GM19328 (cell line): ENCODE results near the gene ITGAE.

ENCODE experiments used
- ATAC-seq: cut with Tn5 transposase; IDR thresholded peaks from one replicate; pipeline ENCODE4 v1.9.1; 2021; ENCODE audit warnings: mild to moderate bottlenecking, moderate library complexity; ENCODE audit not compliant: unreplicated experiment

Gene ITGAE

GRCh38 chr17:3695723-3696411 is 105.1 kb downstream of the ITGAE start, which contains the start of gene P2RX5:
P2RX5 (minus strand) TSS chr17:3696155; CDS start chr17:3696005, 150 bp downstream.
- no peak for ATAC-seq

- ATAC-seq = no peak
Observed at GRCh38 chr17:3695129-3695722, 105.8 kb downstream of the ITGAE start.

GRCh38 chr17:3693829-3694231 is 107.2 kb downstream of the ITGAE start:
- no peak for ATAC-seq

GRCh38 chr17:3693141-3693540 is 107.8 kb downstream of the ITGAE start:
- no peak for ATAC-seq

GRCh38 chr17:3692346-3692745 is 108.6 kb downstream of the ITGAE start:
- no peak for ATAC-seq

GRCh38 chr17:3691617-3692067 is 109.3 kb downstream of the ITGAE start:
- ATAC-seq = no peak

GRCh38 chr17:3690094-3690715 is 110.8 kb downstream of the ITGAE start:
- no peak for ATAC-seq

GRCh38 chr17:3689262-3690093 is 111.5 kb downstream of the ITGAE start:
- no peak for ATAC-seq

GRCh38 chr17:3688852-3689261 is 112.1 kb downstream of the ITGAE start:
- ATAC-seq = no peak

- ATAC-seq = no peak
Observed at GRCh38 chr17:3688027-3688553, 112.9 kb downstream of the ITGAE start.

GRCh38 chr17:3685174-3685573 is 115.8 kb downstream of the ITGAE start:
- no peak for ATAC-seq

- no peak for ATAC-seq
Observed at GRCh38 chr17:3683054-3683511, 117.9 kb downstream of the ITGAE start.

GRCh38 chr17:3682033-3682432 is 119.0 kb downstream of the ITGAE start:
- no peak for ATAC-seq

GRCh38 chr17:3681565-3681964 is 119.4 kb downstream of the ITGAE start:
- ATAC-seq = no peak

GRCh38 chr17:3681057-3681456 is 119.9 kb downstream of the ITGAE start:
- ATAC-seq = no peak

- no peak for ATAC-seq
Observed at GRCh38 chr17:3679531-3680126, 121.4 kb downstream of the ITGAE start.

GRCh38 chr17:3678821-3679530 is 122.0 kb downstream of the ITGAE start:
- no peak for ATAC-seq

GRCh38 chr17:3678095-3678820 is 122.7 kb downstream of the ITGAE start:
- ATAC-seq = no peak

- ATAC-seq = no peak
Observed at GRCh38 chr17:3675886-3676285, 125.1 kb downstream of the ITGAE start.
